Liver (tissue), 3 donors: ENCODE results near the gene GK.
A peak's percentile ranks its signal among the peaks of the same experiment; 100 is the strongest.

Source experiments
- EGR1 ChIP-seq, 2 donors: IDR thresholded peaks; 2 replicates each; pipeline ENCODE4 v1.6.1; 2016 to 2018; ENCODE audit warnings: antibody characterized with exemption in 2 of 2, low read depth in 2 of 2
- RAD21 ChIP-seq, 2 donors: IDR thresholded peaks; 2 replicates each; pipeline ENCODE4 v1.6.1; 2016; ENCODE audit warnings: antibody characterized with exemption in 2 of 2, mild to moderate bottlenecking in 2 of 2
- RXRA ChIP-seq, 2 donors: IDR thresholded peaks; 2 replicates each; pipeline ENCODE4 v1.6.1; 2017 to 2018; ENCODE audit warnings: antibody characterized with exemption in 2 of 2, mild to moderate bottlenecking in 1 of 2
- TF ChIP-seq, protein P1 (sequence below): fragments of 150-350 bp; IDR thresholded peaks from 2 replicates; pipeline ENCODE4 v1.5.1; 2017; ENCODE audit warnings: improper control_type of control experiment, low read depth, low read length; ENCODE audit not compliant: missing input control
- TF ChIP-seq, protein P2 (sequence below): IDR thresholded peaks from 2 replicates; pipeline ENCODE4 v1.6.1; 2016; ENCODE audit warnings: antibody characterized with exemption
- donor health status: healthy.
- donor health status: healthy.

DNA sequence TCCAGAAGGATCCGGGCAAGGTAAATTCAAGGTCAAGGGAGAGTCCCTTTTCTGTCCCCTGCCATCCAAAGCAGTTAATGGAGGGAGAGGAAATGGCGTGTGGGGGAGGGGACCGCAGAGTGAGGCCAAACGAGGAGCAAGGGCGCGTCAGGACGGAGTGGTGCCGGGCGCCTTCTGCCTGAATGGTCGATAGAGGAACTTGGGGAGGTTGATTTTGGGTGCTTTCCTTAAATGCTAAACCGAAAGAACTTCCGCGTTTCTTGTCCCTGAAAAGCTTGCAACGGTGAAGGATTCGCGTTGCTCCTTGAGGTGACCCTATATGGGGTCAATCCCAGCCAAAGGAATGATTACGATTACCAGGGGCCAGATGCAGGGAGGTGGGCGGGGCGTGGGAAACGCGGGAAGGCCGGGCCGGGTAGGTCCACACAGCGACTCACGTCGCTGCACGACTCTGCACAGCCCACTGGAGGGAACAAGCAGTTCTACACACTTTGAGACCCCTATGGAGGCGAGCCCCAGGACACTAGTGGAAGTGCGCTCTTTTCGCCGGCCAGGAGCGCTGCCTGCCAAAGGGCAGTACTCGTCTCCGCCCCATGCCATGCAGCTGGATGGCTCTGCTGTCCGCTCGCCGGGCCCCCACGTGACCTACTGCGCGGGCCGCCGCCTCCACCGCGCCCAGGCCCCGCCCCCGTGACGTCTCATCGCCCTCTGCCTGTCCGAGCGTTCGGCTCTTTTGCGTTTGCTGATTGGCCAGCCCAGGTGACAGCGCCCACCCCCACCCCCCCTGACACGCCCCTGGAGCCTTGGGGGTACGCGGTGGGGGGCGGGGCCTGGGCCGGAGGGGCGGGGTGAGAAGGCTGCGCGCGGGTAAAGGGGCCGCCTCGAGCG is 452 bp upstream of the GK start:
- TF ChIP-seq RAD21 (IDR thresholded peaks at IDR 0.05) = peak in 1 of 2 donors; percentile 11
- TF ChIP-seq, protein P1, sequence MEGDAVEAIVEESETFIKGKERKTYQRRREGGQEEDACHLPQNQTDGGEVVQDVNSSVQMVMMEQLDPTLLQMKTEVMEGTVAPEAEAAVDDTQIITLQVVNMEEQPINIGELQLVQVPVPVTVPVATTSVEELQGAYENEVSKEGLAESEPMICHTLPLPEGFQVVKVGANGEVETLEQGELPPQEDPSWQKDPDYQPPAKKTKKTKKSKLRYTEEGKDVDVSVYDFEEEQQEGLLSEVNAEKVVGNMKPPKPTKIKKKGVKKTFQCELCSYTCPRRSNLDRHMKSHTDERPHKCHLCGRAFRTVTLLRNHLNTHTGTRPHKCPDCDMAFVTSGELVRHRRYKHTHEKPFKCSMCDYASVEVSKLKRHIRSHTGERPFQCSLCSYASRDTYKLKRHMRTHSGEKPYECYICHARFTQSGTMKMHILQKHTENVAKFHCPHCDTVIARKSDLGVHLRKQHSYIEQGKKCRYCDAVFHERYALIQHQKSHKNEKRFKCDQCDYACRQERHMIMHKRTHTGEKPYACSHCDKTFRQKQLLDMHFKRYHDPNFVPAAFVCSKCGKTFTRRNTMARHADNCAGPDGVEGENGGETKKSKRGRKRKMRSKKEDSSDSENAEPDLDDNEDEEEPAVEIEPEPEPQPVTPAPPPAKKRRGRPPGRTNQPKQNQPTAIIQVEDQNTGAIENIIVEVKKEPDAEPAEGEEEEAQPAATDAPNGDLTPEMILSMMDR = no peak
- peak; percentile 29 to 78 for TF ChIP-seq RXRA (IDR thresholded peaks at IDR 0.05)
- TF ChIP-seq EGR1 (IDR thresholded peaks at IDR 0.05; ENCODE audit: low read depth in 2 of 2) = no peak
- TF ChIP-seq, protein P2, sequence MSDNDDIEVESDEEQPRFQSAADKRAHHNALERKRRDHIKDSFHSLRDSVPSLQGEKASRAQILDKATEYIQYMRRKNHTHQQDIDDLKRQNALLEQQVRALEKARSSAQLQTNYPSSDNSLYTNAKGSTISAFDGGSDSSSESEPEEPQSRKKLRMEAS = no peak
